GM15510 (cell line): ENCODE data around the gene HSPB9.

Source experiments
- POLR2A ChIP-seq: IDR thresholded peaks from 3 replicates; pipeline ENCODE4 v1.6.1; 2011; ENCODE audit warnings: borderline replicate concordance; ENCODE audit not compliant: insufficient read length; ENCODE audit errors: extremely low read depth

The HSPB9 gene

DNA sequence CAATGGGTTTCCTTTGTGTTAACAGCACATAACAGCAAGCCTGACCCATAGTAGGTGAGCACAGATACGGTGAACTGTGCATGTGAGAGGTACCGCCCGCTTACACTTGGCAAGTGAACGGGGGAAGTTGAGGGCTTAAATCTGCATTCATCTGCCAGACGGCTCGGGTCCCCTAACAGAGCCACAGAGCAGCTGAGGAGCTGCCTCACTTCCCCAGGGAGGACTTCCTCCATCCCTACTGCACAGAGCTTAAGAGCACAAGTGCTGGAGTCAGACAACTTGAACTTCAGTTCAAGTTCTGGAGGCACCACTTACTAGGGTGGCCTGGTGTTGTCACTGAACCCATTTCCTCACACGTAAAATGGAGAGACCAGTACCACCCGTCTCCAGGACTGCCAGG, 18.8 kb downstream of the HSPB9 start:
- TF ChIP-seq POLR2A: no peak

DNA sequence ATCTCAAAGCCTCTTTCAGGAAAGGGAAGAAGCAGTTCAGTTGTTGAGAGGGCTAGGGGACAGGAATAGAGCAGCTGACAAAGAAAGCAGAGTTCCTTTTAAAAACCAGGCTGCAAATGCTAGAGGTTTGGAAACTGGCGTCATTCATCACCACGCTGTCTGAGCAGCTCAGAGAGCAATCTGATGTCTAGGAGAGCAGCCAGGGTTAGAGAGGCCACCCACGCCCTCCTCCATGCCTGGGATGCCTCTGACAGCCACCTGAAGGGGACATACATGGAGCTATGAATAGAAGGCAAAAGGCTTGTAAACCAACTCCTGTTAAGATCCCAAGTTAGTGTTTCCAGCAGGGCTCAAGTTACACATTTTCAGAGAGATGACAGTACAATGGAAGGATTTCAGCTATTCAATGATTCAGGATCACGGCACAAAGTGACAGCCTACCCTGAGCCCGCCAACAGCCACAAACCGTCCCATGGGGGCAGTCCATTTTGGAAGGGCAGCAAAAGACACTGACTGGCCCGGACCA, 19.8 kb downstream of the HSPB9 start:
- TF ChIP-seq POLR2A: no peak

DNA sequence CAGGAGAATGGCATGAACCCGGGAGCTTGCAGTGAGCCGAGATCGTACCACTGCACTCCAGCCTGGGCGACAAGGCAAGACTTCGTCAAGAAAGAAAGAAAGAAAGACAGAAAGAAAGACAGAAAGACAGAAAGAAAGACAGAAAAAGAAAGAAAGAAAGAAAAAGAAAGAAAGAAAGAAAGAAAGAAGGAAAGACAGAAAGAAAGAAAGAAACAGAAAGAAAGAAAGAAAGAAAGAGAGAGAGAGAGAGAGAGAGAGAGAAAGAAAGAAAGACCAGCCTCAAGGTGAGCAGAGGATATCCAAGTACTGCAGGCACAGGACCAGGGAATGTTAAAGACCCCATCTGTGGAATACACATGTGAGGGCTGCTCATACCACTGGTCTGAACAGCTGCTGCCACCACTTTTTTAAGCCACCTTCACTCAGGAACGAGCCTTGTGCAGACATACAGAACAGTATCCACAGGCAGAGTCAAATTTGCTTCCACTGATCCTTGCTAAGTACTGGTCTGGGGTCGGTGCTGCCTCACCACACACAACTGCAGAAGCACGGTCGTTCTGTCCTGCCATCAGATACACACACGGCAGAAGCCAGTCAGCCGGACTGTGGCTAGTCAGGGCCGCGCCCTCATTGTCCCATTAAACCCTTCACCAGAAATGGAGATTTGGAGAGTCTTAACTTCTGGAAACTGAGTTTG, 24.5 kb downstream of the HSPB9 start:
- TF ChIP-seq POLR2A: no peak

DNA sequence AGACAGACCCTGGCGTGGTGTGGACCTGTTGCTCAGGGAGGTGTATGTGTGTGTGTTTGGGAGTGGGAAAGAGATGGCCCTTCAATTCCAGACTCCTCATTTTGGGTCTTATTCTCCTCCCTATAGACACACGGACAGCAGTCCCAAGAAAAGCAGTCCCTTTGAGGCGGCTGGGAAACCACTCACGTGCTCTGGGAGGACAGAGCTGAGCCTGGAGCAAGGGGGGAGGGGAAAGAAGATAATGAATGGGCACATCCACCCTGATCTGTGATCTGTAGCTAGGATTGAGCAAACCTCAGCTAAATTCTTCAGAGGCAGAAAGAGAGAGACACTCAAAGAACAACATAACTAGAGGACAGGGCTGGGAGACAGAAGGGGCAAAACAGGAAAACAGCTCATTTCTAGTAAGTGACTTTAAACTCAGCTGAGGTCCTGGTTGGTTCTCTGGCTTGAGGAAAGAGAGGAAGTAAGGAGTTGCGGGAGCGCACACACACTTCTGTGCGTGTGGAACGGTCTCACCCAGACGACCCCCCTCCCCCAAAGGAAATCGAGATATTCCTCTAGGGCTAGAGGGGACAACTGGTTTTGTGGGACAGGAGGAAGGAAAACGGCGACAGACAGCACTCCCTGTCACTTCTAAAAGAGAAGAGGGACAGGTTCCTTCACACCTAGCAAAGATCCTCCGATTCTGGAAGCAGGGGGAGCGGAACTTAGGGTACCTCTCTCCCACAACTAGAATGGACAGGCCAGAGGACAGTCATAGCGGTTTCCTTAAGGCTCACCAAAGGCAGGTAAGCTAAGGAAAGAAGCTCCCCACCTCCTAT, 31.5 kb downstream of the HSPB9 start:
- TF ChIP-seq POLR2A: no peak

DNA sequence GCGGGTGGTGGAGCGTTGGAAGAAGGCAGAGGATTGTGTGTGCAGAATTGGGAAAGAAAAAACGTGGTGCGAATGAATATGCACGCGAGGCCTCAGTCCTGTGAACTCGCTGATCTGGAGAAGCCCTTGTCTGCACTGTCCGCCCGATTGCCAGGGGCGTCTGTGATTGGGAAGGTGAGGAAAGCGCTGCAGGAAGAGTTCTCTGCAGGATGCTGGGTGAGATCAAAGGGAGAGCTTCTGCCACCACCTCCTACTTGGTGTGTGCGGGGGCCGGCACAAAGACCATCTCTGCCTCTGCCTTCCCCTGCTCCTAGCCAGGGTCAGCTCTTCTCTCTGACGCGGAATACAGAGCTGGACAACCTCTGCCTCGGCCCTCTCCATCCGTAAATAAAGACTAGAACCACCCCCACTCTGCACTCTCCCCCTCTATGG, 33.0 kb downstream of the HSPB9 start:
- TF ChIP-seq POLR2A: no peak

DNA sequence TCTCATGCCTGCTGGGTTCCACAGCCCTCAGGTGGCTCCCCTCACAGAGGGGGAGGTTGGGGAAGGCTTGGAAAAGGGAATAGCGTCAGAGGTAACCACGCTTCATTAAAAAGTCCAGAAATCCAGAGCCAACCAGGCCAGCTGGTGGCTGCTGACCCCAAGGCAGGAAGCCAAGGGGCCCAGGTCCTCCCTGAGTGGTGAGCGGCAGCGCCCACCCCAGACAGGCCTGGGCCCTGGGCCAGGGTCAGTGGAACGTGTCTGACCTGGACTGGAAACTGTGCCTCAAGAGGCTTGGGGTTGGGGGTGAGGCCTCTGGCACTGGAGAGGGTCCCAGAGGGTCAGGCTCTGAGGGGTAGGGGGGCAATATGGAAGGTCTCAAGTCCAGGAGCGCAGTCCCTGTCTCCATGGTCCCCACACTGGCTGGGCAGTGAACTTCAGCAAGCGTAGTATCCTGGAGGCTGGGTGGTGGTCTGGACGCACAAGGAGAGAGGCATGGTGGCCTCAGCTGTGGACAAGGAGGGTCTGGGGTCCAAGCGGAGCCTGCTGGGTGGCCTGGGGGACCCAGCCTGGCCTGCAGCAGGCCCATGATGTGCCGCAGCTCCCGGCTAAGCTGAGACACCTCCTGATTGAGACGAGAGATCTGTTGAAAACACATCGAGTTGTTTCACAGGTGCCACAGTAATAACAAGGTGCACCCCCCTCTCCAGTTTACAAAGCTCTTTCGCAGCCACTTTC, 37.4 kb downstream of the HSPB9 start:
- TF ChIP-seq POLR2A: no peak

DNA sequence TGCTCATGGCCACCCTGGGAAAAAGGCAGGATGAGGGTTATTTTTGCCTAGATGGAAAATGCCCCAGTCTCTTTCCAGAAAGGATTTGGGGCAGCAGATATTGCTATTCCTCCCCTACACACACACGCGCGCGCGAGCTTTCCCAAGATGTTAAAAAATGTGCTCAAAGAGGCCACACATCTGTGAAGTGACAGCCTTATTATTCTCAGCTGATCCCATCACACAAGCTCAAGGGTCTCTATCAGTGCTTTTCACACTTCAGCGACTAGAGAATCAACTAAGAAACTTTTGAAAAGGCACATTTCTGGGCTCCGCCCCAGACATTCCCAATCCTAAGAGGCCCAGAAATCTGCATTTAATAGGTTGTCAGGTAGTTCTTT, 37.9 kb downstream of the HSPB9 start:
- TF ChIP-seq POLR2A: no peak

DNA sequence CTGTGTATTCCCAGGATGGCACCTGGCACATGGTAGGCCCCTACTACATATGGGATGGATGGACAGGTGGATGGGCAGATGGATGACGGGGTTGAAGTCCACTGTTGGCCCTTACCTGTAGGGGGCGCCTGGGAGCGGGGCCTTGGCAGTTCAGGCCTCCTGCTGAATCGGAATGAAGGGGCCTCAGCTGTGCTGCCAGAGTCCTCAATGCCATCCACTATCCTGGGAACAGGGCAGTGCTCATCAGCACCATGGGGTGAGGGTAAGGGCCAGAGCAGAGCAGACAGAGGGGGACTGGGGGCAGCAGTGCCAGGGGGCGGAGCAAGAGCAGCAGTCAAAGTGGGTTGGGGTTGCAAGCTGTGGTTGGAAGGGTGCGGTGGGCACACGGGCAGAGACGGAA, 40.5 kb downstream of the HSPB9 start:
- no peak for TF ChIP-seq POLR2A

DNA sequence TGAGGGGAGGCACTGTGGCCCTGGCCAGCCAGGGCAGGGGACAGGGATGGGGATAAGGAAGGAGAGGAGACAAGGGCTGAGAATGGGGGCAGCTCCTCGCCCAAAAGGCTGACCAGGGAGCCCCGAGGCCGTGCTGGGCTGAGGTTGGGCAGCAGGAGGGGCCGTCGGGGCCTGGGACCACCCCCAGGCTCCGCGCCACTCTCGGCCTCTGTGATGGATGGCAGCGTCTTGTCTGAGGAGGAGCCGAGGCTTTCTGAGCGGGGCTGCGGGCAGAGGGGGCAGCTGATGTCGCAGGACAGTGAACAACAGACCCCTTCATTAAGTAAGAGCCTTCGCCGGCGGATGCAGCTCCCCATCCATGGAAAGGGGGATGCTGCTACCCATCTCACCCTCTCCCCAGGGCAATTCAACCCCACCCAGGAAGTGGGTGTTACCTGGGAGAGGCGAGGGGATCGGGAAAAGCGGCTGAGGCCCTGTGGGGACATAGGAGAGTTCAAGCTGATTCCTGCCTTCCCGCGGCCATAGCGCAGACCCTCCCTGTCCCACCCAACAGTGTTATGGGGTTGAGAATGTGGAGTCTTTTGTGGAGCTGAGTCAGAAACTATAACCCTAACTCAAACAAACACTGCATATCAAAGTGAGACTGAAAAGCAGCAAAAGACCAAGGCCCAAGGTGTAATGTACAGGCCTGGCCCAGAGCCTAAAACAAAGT, 41.2 kb downstream of the HSPB9 start:
- TF ChIP-seq POLR2A: no peak

DNA sequence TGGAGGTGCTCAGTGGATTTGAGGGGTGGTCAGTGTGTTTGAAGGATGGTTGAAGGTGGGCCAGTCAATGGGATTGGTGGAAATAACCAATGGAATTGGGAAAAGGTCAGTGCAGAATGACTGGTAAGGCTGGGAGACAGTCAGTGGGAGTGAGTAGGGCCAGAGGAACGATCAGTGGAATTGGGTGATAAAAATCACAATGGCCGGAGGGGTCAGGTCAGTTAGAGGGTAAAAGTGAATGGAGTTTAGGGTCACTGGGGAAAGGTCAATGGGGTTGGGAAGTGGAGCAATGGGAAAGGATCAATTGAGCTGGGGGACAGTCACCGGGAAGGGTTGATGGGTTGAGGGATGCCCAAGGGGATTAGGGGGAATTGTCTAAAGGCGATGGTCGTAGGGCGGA, 43.1 kb downstream of the HSPB9 start:
- TF ChIP-seq POLR2A: no peak

DNA sequence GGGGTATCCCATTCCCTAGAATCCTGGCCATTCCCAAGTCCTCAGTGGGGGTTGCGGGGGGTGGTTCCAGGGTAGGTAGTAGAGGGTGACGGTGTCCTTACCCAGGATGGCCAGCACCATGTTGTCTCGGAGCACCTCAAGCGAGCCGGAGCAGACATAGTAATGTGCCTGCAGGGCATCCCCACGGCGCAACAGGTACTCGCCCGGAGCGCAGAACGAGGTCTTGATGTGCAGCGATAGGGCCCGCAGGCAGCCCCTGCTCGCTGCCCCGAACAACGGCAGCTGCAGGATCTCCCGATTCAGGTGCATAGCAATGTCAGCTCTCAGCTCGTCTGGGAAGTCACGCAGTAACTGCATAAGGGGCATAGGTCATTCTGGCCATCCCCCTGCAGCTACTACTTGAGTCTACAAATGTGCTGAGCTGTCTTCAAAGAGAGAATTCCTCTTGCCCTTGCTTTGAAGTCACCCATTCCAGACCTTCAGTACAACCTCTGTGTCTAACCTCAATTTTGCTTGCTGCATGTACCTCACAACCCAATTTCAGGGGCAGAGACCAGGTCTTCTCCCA, 43.7 kb downstream of the HSPB9 start:
- no peak for TF ChIP-seq POLR2A

DNA sequence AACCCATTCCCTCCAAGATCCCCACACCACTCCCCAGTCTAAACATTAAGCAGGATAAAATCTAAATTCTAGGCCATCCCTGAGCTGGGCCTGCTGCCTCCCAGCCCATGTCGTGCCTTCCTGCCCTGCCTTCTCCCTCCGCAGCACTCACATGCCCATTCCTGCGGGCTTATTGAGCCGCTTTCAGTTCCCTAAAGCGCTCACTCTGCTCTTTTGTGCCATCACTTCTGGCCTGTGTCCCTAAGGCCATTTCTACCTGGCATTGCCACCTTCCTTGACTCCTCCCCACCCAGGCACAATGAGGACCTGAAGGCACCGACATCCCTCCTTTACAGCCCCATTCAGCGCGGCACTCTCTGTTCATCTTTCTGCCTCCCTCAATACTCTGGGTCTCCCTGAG, 45.2 kb downstream of the HSPB9 start:
- TF ChIP-seq POLR2A: no peak

DNA sequence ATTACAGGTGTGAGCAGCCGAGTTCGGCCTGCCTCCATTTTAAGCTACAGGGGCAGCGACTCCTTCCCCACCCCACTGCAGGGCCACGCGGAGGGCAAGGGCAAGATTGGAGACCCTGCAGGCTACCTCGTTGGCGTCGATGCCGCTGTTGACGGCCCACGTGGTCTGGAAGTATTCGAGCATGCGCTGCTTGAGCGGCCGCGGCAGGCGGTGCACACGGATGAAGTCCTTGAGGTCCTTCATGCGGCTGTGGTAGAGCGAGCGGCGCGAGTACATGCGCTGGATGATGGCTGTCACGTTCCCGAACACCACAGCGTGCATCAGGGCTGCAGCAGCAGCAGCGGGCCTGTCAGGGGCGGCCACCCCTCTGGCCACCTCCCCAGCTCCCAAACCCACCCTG, 46.7 kb downstream of the HSPB9 start:
- no peak for TF ChIP-seq POLR2A

DNA sequence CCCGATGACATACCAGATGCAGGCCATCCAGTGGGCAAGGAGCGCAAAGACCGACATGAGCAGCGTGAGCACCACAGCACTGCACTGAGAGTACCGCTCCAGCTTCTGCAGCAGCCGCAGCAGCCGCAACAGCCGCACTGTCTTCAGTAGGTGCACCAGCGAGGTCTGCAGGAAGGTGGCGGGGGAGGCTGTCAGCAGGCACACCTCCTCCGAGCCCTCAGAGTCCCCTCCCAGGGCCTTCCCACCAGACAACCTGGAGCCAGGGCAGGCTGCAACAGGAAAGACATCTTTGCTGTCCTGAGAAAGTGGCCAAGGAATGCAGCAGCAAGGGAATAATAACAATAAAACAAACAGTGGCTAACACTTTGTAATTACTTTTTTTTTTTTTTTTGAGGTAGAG, 49.2 kb downstream of the HSPB9 start:
- TF ChIP-seq POLR2A: no peak
